WERI-Rb-1 (cell line): ENCODE data around the gene ITPR2.
"Not testable (repeated sequence)": the region's sequence is repeated elsewhere in the genome, so short reads cannot be mapped to it uniquely, and the experiment has no call there.

Experiments
- DNase-seq: peaks from one replicate; pipeline ENCODE4 v3.0.0-alpha.2; 2020
- H3K27ac ChIP-seq: fragments of 250-450 bp; sonication (Bioruptor Pico); 2 replicates; pipeline ENCODE4 v1.5.1; 2020; ENCODE audit warnings: mild to moderate bottlenecking, moderate library complexity
- H3K27me3 ChIP-seq: fragments of 250-450 bp; sonication (Bioruptor Pico); 2 replicates; pipeline ENCODE4 v1.5.1; 2021; ENCODE audit warnings: mild to moderate bottlenecking, low read depth, moderate library complexity; ENCODE audit not compliant: insufficient read depth, severe bottlenecking
- H3K36me3 ChIP-seq: fragments of 250-450 bp; sonication (Bioruptor Pico); 2 replicates; pipeline ENCODE4 v1.5.1; 2020; ENCODE audit warnings: mild to moderate bottlenecking, moderate library complexity
- H3K4me3 ChIP-seq: 2 replicates; pipeline ENCODE4 v1.5.1; 2011; ENCODE audit warnings: low read depth, mild to moderate bottlenecking, control low read depth, low read length
- H3K9me3 ChIP-seq: fragments of 250-450 bp; sonication (Bioruptor Pico); 2 replicates; pipeline ENCODE4 v1.5.1; 2021; ENCODE audit warnings: mild to moderate bottlenecking, moderate library complexity; ENCODE audit not compliant: severe bottlenecking
- CTCF ChIP-seq: IDR thresholded peaks from 2 replicates; pipeline ENCODE4 v1.5.1; 2011; ENCODE audit warnings: low read depth, mild to moderate bottlenecking, control low read depth, inconsistent platforms, low read length

ITPR2 gene

GRCh38 chr12:26431211-26431610 is 401.8 kb downstream of the ITPR2 start:
- H3K27me3 ChIP-seq: no peaks in the 10 kb centered on the region
- no peaks in the 10 kb centered on the region for H3K36me3 ChIP-seq
- no peak for TF ChIP-seq CTCF
- no peaks in the 10 kb centered on the region for H3K9me3 ChIP-seq
- no peak overlapping the region for H3K27ac ChIP-seq
- no peak overlapping the region for H3K4me3 ChIP-seq
- DNase-seq: no peak

- H3K27me3 ChIP-seq, H3K36me3 ChIP-seq, H3K9me3 ChIP-seq, H3K27ac ChIP-seq, H3K4me3 ChIP-seq, DNase-seq: not testable (repeated sequence)
Measured at GRCh38 chr12:26430596-26430995, 402.4 kb downstream of the ITPR2 start.

- Histone ChIP-seq H3K27me3 (no peaks in the 10 kb centered on the region), H3K9me3 (no peaks in the 10 kb centered on the region), H3K36me3 (no peaks in the 10 kb centered on the region), H3K4me3 (no peak overlapping the region), H3K27ac (no peak overlapping the region)
- no peak for DNase-seq
- TF ChIP-seq CTCF: no peak
Measured at GRCh38 chr12:26429070-26429691, 403.8 kb downstream of the ITPR2 start.

- Histone ChIP-seq H3K9me3 (no peaks in the 10 kb centered on the region), H3K27ac (no peak overlapping the region), H3K27me3 (no peaks in the 10 kb centered on the region), H3K4me3 (no peak overlapping the region), H3K36me3 (no peaks in the 10 kb centered on the region)
- DNase-seq: no peak
- TF ChIP-seq CTCF: no peak
Measured at GRCh38 chr12:26428420-26428819, 404.6 kb downstream of the ITPR2 start.

GRCh38 chr12:26426652-26427051 is 406.3 kb downstream of the ITPR2 start:
- Histone ChIP-seq H3K4me3 (no peak overlapping the region), H3K27ac (no peak overlapping the region), H3K9me3 (no peaks in the 10 kb centered on the region), H3K27me3 (no peaks in the 10 kb centered on the region), H3K36me3 (no peaks in the 10 kb centered on the region)
- no peak for DNase-seq
- TF ChIP-seq CTCF: no peak

- no peak for DNase-seq
- H3K36me3 ChIP-seq: no peaks in the 10 kb centered on the region
- no peaks in the 10 kb centered on the region for H3K9me3 ChIP-seq
- H3K4me3 ChIP-seq: no peak overlapping the region
- no peaks in the 10 kb centered on the region for H3K27me3 ChIP-seq
- no peak overlapping the region for H3K27ac ChIP-seq
- no peak for TF ChIP-seq CTCF
Measured at GRCh38 chr12:26425587-26426260, 407.3 kb downstream of the ITPR2 start.
